Stomach (tissue), 4 donors: ENCODE measurements around the gene NACA.

Source experiments
- CTCF ChIP-seq, 7 experiments: fragments of 450-650 bp in 4 of 7; fragments of 200-600 bp in 3 of 7; sonication (generic) in 3 of 7; IDR thresholded peaks; one replicate each; pipeline ENCODE4 v1.5.1; 2016 to 2019; ENCODE audit warnings: antibody characterized with exemption in 7 of 7, control low read depth in 2 of 7, mild to moderate bottlenecking in 1 of 7
- EP300 ChIP-seq: sonication (generic); formaldehyde crosslinking; IDR thresholded peaks from one replicate; pipeline ENCODE4 v1.6.1; 2017; ENCODE audit warnings: antibody characterized with exemption
- POLR2A ChIP-seq, 4 donors: fragments of 450-650 bp; IDR thresholded peaks; one replicate each; pipeline ENCODE4 v1.6.1; 2016; ENCODE audit warnings: antibody characterized with exemption in 4 of 4, control low read depth in 2 of 4, mild to moderate bottlenecking in 1 of 4, moderate library complexity in 1 of 4
- POLR2AphosphoS5 ChIP-seq, 3 donors: sonication (generic); formaldehyde crosslinking; IDR thresholded peaks; one replicate each; pipeline ENCODE4 v1.6.1; 2016; ENCODE audit warnings: antibody characterized with exemption in 3 of 3

- TF ChIP-seq POLR2A (IDR thresholded peaks at IDR 0.05) (no peak), CTCF (IDR thresholded peaks at IDR 0.05) (no peak), POLR2AphosphoS5 (IDR thresholded peaks at IDR 0.05) (no peak), EP300 (no peak)
Observed at GRCh38 chr12:56763753-56764657, 38.9 kb upstream of the NACA start.
